Central memory CD8-positive, alpha-beta T cell (primary cell): ENCODE measurements around the gene ASPRV1.
"Not testable (repeated sequence)": the region's sequence is repeated elsewhere in the genome, so short reads cannot be mapped to it uniquely, and the experiment has no call there.

Source experiments
- ATAC-seq: fragments of 150-1000 bp; cut with Tn5 transposase; replicated peaks from 2 replicates; pipeline ENCODE4 v1.10.0; 2022; ENCODE audit warnings: mild to moderate bottlenecking, moderate FRiP score, moderate number of reproducible peaks; ENCODE audit not compliant: poor library complexity, severe bottlenecking; ENCODE audit errors: extremely low read depth
- DNase-seq, 2 donors: peaks; one replicate each; pipeline ENCODE4 v3.0.0; 2021; ENCODE audit warnings: low spot score in 2 of 2
- H3K27ac Mint-ChIP-seq: one replicate; pipeline ENCODE4 v1.8.0; 2022; ENCODE audit warnings: low read depth, mild to moderate bottlenecking, moderate library complexity, mixed read lengths
- H3K27me3 Mint-ChIP-seq: one replicate; pipeline ENCODE4 v1.8.0; 2022; ENCODE audit warnings: mixed read lengths
- H3K36me3 Mint-ChIP-seq: one replicate; pipeline ENCODE4 v1.8.0; 2022; ENCODE audit warnings: mild to moderate bottlenecking, moderate library complexity, mixed read lengths; ENCODE audit not compliant: insufficient read depth
- H3K4me1 Mint-ChIP-seq: one replicate; pipeline ENCODE4 v1.8.0; 2022; ENCODE audit warnings: mixed read lengths
- H3K4me3 Mint-ChIP-seq: one replicate; pipeline ENCODE4 v1.8.0; 2022; ENCODE audit warnings: mild to moderate bottlenecking, moderate library complexity, mixed read lengths
- H3K9me3 Mint-ChIP-seq: one replicate; pipeline ENCODE4 v1.8.0; 2022; ENCODE audit warnings: mixed read lengths

Gene ASPRV1

GRCh38 chr2:69950671-69951070 is 10.8 kb downstream of the ASPRV1 start:
- H3K27me3 Mint-ChIP-seq, H3K27ac Mint-ChIP-seq, H3K9me3 Mint-ChIP-seq, H3K36me3 Mint-ChIP-seq, DNase-seq, ATAC-seq, H3K4me3 Mint-ChIP-seq: not testable (repeated sequence)
- peaks cover 21% of the 10 kb centered on the region for H3K4me1 Mint-ChIP-seq

GRCh38 chr2:69950241-69950640 is 11.2 kb downstream of the ASPRV1 start:
- H3K4me1 Mint-ChIP-seq = peaks cover 25% of the 10 kb centered on the region
- H3K27ac Mint-ChIP-seq = no peak overlapping the region
- peaks cover 6% of the 10 kb centered on the region for H3K36me3 Mint-ChIP-seq
- H3K27me3 Mint-ChIP-seq = no peaks in the 10 kb centered on the region
- ATAC-seq = no peak
- DNase-seq = no peak
- no peak overlapping the region for H3K4me3 Mint-ChIP-seq
- no peaks in the 10 kb centered on the region for H3K9me3 Mint-ChIP-seq

- DNase-seq (no peak), ATAC-seq (no peak)
- peak overlapping the region; percentile 84 for H3K27ac Mint-ChIP-seq
- no peak overlapping the region for H3K4me3 Mint-ChIP-seq
- H3K9me3 Mint-ChIP-seq = no peaks in the 10 kb centered on the region
- H3K27me3 Mint-ChIP-seq = no peaks in the 10 kb centered on the region
- H3K36me3 Mint-ChIP-seq = peaks cover 6% of the 10 kb centered on the region
- peaks cover 26% of the 10 kb centered on the region for H3K4me1 Mint-ChIP-seq
Measured at GRCh38 chr2:69948963-69949645, 12.3 kb downstream of the ASPRV1 start.

GRCh38 chr2:69948032-69948962 is 13.1 kb downstream of the ASPRV1 start:
- H3K4me1 Mint-ChIP-seq = peaks cover 26% of the 10 kb centered on the region
- DNase-seq (no peak), ATAC-seq (no peak)
- H3K27me3 Mint-ChIP-seq = no peaks in the 10 kb centered on the region
- H3K27ac Mint-ChIP-seq = peak overlapping the region; percentile 94
- peaks cover 7% of the 10 kb centered on the region for H3K36me3 Mint-ChIP-seq
- no peak overlapping the region for H3K4me3 Mint-ChIP-seq
- no peaks in the 10 kb centered on the region for H3K9me3 Mint-ChIP-seq

GRCh38 chr2:69947325-69947931 is 14.0 kb downstream of the ASPRV1 start:
- no peak for ATAC-seq
- no peak for DNase-seq
- Mint-ChIP-seq H3K27me3 (no peaks in the 10 kb centered on the region), H3K36me3 (peaks cover 10% of the 10 kb centered on the region), H3K4me1 (peaks cover 26% of the 10 kb centered on the region), H3K27ac (peak overlapping the region; percentile 94), H3K4me3 (peak overlapping the region; percentile 51), H3K9me3 (no peaks in the 10 kb centered on the region)

GRCh38 chr2:69946351-69947324 is 14.8 kb downstream of the ASPRV1 start:
- Mint-ChIP-seq H3K27ac (peak overlapping the region; percentile 94), H3K27me3 (no peaks in the 10 kb centered on the region), H3K4me3 (peak overlapping the region; percentile 51), H3K4me1 (peaks cover 26% of the 10 kb centered on the region), H3K36me3 (peaks cover 10% of the 10 kb centered on the region), H3K9me3 (no peaks in the 10 kb centered on the region)
- peak; percentile 92 for ATAC-seq
- peak in 1 of 2 donors; percentile 34 for DNase-seq

GRCh38 chr2:69945941-69946340 is 15.5 kb downstream of the ASPRV1 start:
- Mint-ChIP-seq H3K36me3 (peaks cover 14% of the 10 kb centered on the region), H3K9me3 (no peaks in the 10 kb centered on the region), H3K4me3 (peak overlapping the region; percentile 51), H3K4me1 (peaks cover 26% of the 10 kb centered on the region), H3K27ac (peak overlapping the region; percentile 94), H3K27me3 (no peaks in the 10 kb centered on the region)
- ATAC-seq (no peak), DNase-seq (no peak)

GRCh38 chr2:69945441-69945840 is 16.0 kb downstream of the ASPRV1 start:
- peaks cover 16% of the 10 kb centered on the region for H3K36me3 Mint-ChIP-seq
- peaks cover 26% of the 10 kb centered on the region for H3K4me1 Mint-ChIP-seq
- peak overlapping the region; percentile 94 for H3K27ac Mint-ChIP-seq
- no peak for ATAC-seq
- peak overlapping the region; percentile 32 for H3K4me3 Mint-ChIP-seq
- H3K27me3 Mint-ChIP-seq = no peaks in the 10 kb centered on the region
- DNase-seq = no peak
- no peaks in the 10 kb centered on the region for H3K9me3 Mint-ChIP-seq

GRCh38 chr2:69944756-69945155 is 16.7 kb downstream of the ASPRV1 start:
- Mint-ChIP-seq H3K9me3 (no peaks in the 10 kb centered on the region), H3K4me1 (peaks cover 26% of the 10 kb centered on the region), H3K4me3 (no peak overlapping the region), H3K36me3 (peaks cover 21% of the 10 kb centered on the region), H3K27ac (no peak overlapping the region), H3K27me3 (no peaks in the 10 kb centered on the region)
- ATAC-seq (no peak), DNase-seq (no peak)

GRCh38 chr2:69943843-69944525 is 17.4 kb downstream of the ASPRV1 start:
- Mint-ChIP-seq H3K9me3 (no peaks in the 10 kb centered on the region), H3K4me3 (no peak overlapping the region), H3K4me1 (peaks cover 26% of the 10 kb centered on the region), H3K36me3 (peaks cover 27% of the 10 kb centered on the region), H3K27me3 (no peaks in the 10 kb centered on the region), H3K27ac (no peak overlapping the region)
- DNase-seq (no peak), ATAC-seq (no peak)

- ATAC-seq = no peak
- H3K4me1 Mint-ChIP-seq = peaks cover 26% of the 10 kb centered on the region
- H3K27me3 Mint-ChIP-seq = no peaks in the 10 kb centered on the region
Measured at GRCh38 chr2:69943000-69943842, 18.2 kb downstream of the ASPRV1 start.

More at GRCh38 chr2:69943000-69943842, 18.2 kb downstream of the ASPRV1 start:
- DNase-seq = no peak
- H3K27ac Mint-ChIP-seq = peak overlapping the region; percentile 45
- H3K36me3 Mint-ChIP-seq = peaks cover 35% of the 10 kb centered on the region
- no peak overlapping the region for H3K4me3 Mint-ChIP-seq
- no peaks in the 10 kb centered on the region for H3K9me3 Mint-ChIP-seq
